ENCODE measurements around the gene CX3CR1.

DNA sequence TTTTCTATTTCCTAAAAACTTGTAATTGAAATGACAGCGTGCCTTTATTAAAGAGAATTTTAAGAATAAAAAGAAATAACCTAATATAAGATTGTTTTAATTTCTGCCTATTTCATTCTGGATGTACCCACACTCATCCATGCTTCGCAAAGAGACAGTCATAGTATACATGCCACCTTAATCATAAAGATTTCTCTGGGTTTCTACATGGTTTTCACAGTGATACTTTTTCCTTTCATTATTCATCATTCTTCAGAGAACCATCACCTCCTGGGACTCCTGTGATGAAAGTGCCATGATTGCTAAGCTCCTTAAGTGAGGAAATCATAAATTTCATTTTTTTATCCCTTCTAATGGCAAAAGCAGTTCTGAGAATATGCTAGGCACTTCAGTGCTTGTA is 45.4 kb upstream of the CX3CR1 start:
- TF ChIP-seq YY1 (IDR thresholded peaks at IDR 0.05; ENCODE audit: insufficient read depth, insufficient read length) (no peak), ZNF274 (IDR thresholded peaks at IDR 0.05; ENCODE audit: low read depth, low read length) (no peak), SUZ12 (IDR thresholded peaks at IDR 0.05; ENCODE audit: extremely low read depth, insufficient read depth, insufficient read length) (no peak)

Measured in NT2/D1 (cell line).